HL-60 (cell line): ENCODE results near the gene PTS.

Experiments used
- DNase-seq, 2 experiments: peaks; one replicate each; pipeline ENCODE4 v3.0.0-alpha.2; 2010 to 2020; ENCODE audit warnings: low read depth in 1 of 2, low spot score in 1 of 2
- H3K27ac ChIP-seq: fragments of 250-450 bp; sonication (Bioruptor Pico); replicated peaks from 2 replicates; pipeline ENCODE4 v1.5.1; 2020; ENCODE audit warnings: mild to moderate bottlenecking, moderate library complexity
- H3K27me3 ChIP-seq: fragments of 250-450 bp; sonication (Bioruptor Pico); 2 replicates; pipeline ENCODE4 v1.5.1; 2021; ENCODE audit warnings: mild to moderate bottlenecking, moderate library complexity; ENCODE audit not compliant: insufficient read depth, poor library complexity, severe bottlenecking
- H3K4me3 ChIP-seq: replicated peaks from 2 replicates; pipeline ENCODE4 v1.5.1; 2011; ENCODE audit warnings: mild to moderate bottlenecking, control low read depth, low read length; ENCODE audit not compliant: insufficient read depth
- CTCF ChIP-seq: IDR thresholded peaks from one replicate; pipeline ENCODE4 v1.5.1; 2011; ENCODE audit warnings: low read length, control low read depth, inconsistent platforms; ENCODE audit not compliant: insufficient read depth
- GABPA ChIP-seq: IDR thresholded peaks from 2 replicates; pipeline ENCODE4 v1.6.1; 2012; ENCODE audit warnings: low read depth
- POLR2AphosphoS5 ChIP-seq: IDR thresholded peaks from 2 replicates; pipeline ENCODE4 v1.6.1; 2012; ENCODE audit warnings: low read depth
- REST ChIP-seq: IDR thresholded peaks from 2 replicates; pipeline ENCODE4 v1.6.1; 2012; ENCODE audit warnings: low read depth; ENCODE audit not compliant: insufficient replicate concordance
- SPI1 ChIP-seq: IDR thresholded peaks from 2 replicates; pipeline ENCODE4 v1.6.1; 2012; ENCODE audit warnings: low read depth, mild to moderate bottlenecking, borderline replicate concordance

Gene PTS

DNA sequence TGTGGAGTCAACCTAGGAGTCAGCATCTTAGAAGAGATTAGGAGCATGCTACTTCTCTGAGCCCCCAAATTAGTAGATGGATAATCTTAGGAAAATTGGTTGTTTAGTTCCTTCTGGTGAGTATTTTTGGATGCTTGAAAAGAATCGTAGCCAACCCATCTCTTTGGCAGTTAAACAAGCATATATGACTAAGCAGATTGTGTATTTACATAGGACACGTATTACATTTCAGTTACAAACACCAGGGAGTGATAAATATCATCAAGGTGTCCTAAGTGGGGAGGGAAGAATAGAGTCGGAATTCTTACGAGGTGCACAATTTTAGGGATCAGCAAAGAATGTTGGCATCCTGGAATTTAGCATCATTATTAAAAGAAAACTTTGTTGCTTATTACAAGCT, 21.0 kb downstream of the PTS start:
- no peak for TF ChIP-seq GABPA
- no peak for TF ChIP-seq POLR2AphosphoS5
- TF ChIP-seq CTCF: no peak
- no peak for TF ChIP-seq SPI1
- TF ChIP-seq REST: no peak
- H3K27me3 ChIP-seq: no peaks in the 10 kb centered on the region
- DNase-seq: no peak
- no peak overlapping the region for H3K27ac ChIP-seq
- H3K4me3 ChIP-seq: no peak overlapping the region

DNA sequence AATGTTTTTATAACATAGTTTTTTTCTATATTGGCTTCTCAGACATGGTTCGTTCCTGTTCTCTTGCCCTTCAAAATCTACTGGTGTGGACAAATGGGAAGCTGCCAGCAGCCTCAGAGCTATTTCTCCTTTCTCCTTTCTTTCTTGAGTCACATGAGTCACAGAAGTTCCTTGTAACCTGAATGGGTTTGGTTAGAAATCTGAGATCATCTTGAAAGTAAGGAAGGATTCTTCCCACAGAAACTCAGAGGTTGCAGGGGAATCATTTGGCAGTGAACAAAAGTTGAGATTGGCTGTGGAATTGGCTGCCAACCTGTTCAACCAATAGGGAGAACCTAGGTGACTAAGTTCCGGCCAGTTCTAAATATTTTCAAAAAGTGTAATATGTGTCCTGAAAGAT, 22.0 kb downstream of the PTS start:
- TF ChIP-seq SPI1: no peak
- TF ChIP-seq REST: no peak
- TF ChIP-seq POLR2AphosphoS5: no peak
- Histone ChIP-seq H3K4me3 (no peak overlapping the region), H3K27ac (no peak overlapping the region), H3K27me3 (no peaks in the 10 kb centered on the region)
- DNase-seq: no peak

DNA sequence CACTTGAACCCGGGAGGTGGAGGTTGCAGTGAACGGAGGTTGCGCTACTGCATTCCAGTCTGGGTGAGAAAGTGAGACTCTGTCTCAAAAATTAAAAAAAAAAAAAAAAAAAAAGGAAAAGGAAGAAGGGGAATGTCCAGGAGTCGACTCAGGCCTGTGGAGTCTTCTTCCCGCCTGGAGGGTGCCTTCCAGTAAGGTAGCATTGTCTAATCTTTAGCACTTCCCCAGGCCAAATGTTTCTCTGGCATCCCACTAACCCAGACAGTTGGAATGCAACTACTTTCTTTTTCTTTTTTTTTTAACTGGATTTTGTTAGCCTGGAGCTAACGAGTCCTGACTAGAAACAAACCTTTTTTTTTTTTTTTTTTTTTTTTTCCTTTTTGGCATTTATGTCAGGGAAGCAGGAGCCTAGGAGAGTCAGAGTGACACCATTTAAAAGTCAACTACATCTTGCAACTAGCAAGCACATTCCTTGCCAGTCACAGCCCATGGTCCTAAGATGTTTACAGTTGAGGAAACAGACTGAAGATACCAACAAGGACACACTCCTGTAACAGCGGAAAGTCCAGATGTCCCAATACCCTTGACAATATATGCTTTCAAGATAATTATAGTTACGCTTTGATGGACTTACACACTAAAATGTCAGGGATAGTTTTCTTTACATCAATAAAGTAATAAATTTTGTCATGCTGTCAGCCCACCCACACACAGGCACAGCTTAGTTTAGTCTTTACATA, 23.8 kb downstream of the PTS start:
- H3K27ac ChIP-seq: no peak overlapping the region
- TF ChIP-seq GABPA (no peak), POLR2AphosphoS5 (no peak), SPI1 (no peak), REST (no peak), CTCF (no peak)
- no peak for DNase-seq
- no peaks in the 10 kb centered on the region for H3K27me3 ChIP-seq
- no peak overlapping the region for H3K4me3 ChIP-seq
